Activated B cell treated with CpG ODN at 0.5 μM for 24 hours (primary cell): Measurements from ENCODE around the gene KIF13A. TPM values are rescaled to one million over a fixed set of nuclear protein-coding genes. Genes with fewer than 3 reads are reported as not detected.
"Not testable (repeated sequence)": the region's sequence is repeated elsewhere in the genome, so short reads cannot be mapped to it uniquely, and the experiment has no call there.

ENCODE experiments used
- ATAC-seq: fragments of 200-7000 bp; cut with Tn5 transposase; one replicate; pipeline ENCODE4 v1.10.0; 2021; ENCODE audit warnings: low read depth, mild to moderate bottlenecking, moderate library complexity
- CTCF ChIA-PET: fragments of 350-600 bp; sonication (Branson Sonifier 250); formaldehyde crosslinking; loops from one replicate; lab custom pipeline; 2021; ENCODE audit warnings: antibody characterized with exemption; lab: Charles Lee
- POLR2A ChIA-PET: fragments of 350-600 bp; sonication (Branson Sonifier 250); formaldehyde crosslinking; loops from one replicate; lab custom pipeline; 2021; ENCODE audit warnings: antibody characterized with exemption; lab: Charles Lee
- DNase-seq: peaks from one replicate; pipeline ENCODE4 v3.0.0; 2022
- H3K27ac Mint-ChIP-seq: one replicate; pipeline ENCODE4 v1.8.0; 2020; ENCODE audit warnings: mixed read lengths
- H3K27me3 Mint-ChIP-seq: one replicate; pipeline ENCODE4 v1.8.0; 2021; ENCODE audit warnings: mixed read lengths
- H3K36me3 Mint-ChIP-seq: one replicate; pipeline ENCODE4 v1.8.0; 2021; ENCODE audit warnings: low read depth, mixed read lengths
- H3K4me1 Mint-ChIP-seq: one replicate; pipeline ENCODE4 v1.8.0; 2021; ENCODE audit warnings: mixed read lengths
- H3K4me3 Mint-ChIP-seq: one replicate; pipeline ENCODE4 v1.8.0; 2020; ENCODE audit warnings: mild to moderate bottlenecking, mixed read lengths
- H3K9me3 Mint-ChIP-seq: one replicate; pipeline ENCODE4 v1.8.0; 2020; ENCODE audit warnings: mixed read lengths
- CTCF ChIP-seq: fragments of 200-600 bp; IDR thresholded peaks from one replicate; pipeline ENCODE4 v1.8.0; 2022; ENCODE audit warnings: antibody characterized with exemption, mild to moderate bottlenecking
- intact Hi-C: fragments of 100-400 bp; cut with micrococcal nuclease; formaldehyde crosslinking; loops from one replicate; pipeline ENCODE4 v1.15.1; 2024
- total RNA-seq: library from RNA; stranded (reverse); gene quantifications from 2 replicates; pipeline ENCODE4 v1.2.3, GENCODE V29; 2022

KIF13A gene
- total RNA-seq, 1 donor from 2014 or later = 14.1 TPM

- Mint-ChIP-seq H3K9me3 (peaks cover 2% of the 10 kb centered on the region), H3K4me3 (no peak overlapping the region), H3K36me3 (peaks cover 10% of the 10 kb centered on the region), H3K27ac (no peak overlapping the region), H3K27me3 (no peaks in the 10 kb centered on the region), H3K4me1 (peaks cover 12% of the 10 kb centered on the region)
- no peak for TF ChIP-seq CTCF
- ChIA-PET CTCF (interaction anchor here (0.7 kb wide), 1 partner anchor 97 kb away, joined by 3 read pairs; no protein-coding TSS in a partner anchor), POLR2A (interaction anchor here (0.7 kb wide), 1 partner anchor 175 kb away, joined by 3 read pairs; no protein-coding TSS in a partner anchor)
- ATAC-seq = no peak
- intact Hi-C loops = no loop called here
- no peak for DNase-seq
These were observed 97.1 kb downstream of the KIF13A start for GRCh38 chr6:17890309-17890708.

GRCh38 chr6:17889777-17890176 lies 97.7 kb downstream of the KIF13A start:
- H3K4me3 Mint-ChIP-seq, H3K9me3 Mint-ChIP-seq, ATAC-seq, DNase-seq, H3K27me3 Mint-ChIP-seq, H3K36me3 Mint-ChIP-seq, H3K27ac Mint-ChIP-seq: not testable (repeated sequence)
- H3K4me1 Mint-ChIP-seq = peaks cover 17% of the 10 kb centered on the region
- CTCF ChIA-PET = interaction anchor here (0.7 kb wide), 1 partner anchor 97 kb away, joined by 3 read pairs; no protein-coding TSS in a partner anchor
- POLR2A ChIA-PET = interaction anchor here (0.7 kb wide), 1 partner anchor 174 kb away, joined by 3 read pairs; no protein-coding TSS in a partner anchor
- intact Hi-C loops = loop anchor here (10.0 kb wide), 1 partner anchor 185 kb away; the partner anchor contains the start of gene NUP153

- ATAC-seq = no peak
- ChIA-PET POLR2A (no interaction called here), CTCF (no interaction called here)
- Mint-ChIP-seq H3K36me3 (no peaks in the 10 kb centered on the region), H3K9me3 (no peaks in the 10 kb centered on the region), H3K4me1 (peaks cover 40% of the 10 kb centered on the region), H3K27ac (no peak overlapping the region), H3K27me3 (no peaks in the 10 kb centered on the region), H3K4me3 (no peak overlapping the region)
- intact Hi-C loops = loop anchor here (10.0 kb wide), 1 partner anchor 182 kb away; the partner anchor contains the start of gene NUP153
- DNase-seq = no peak
- no peak for TF ChIP-seq CTCF
These were observed 100.5 kb downstream of the KIF13A start for GRCh38 chr6:17886891-17887290.

GRCh38 chr6:17885889-17886576 lies 101.4 kb downstream of the KIF13A start:
- no peak for ATAC-seq
- H3K27me3 Mint-ChIP-seq = no peaks in the 10 kb centered on the region
- DNase-seq = no peak
- no peaks in the 10 kb centered on the region for H3K36me3 Mint-ChIP-seq
- POLR2A ChIA-PET = interaction anchor here (1.0 kb wide), 1 partner anchor 100 kb away, joined by 3 read pairs; no protein-coding TSS in a partner anchor
- CTCF ChIA-PET = no interaction called here
- H3K4me1 Mint-ChIP-seq = peaks cover 40% of the 10 kb centered on the region
- intact Hi-C loops = loop anchor here (2.0 to 10.0 kb wide), 2 partner anchors 103 to 181 kb away; partner anchors contain the start of gene NUP153
- H3K9me3 Mint-ChIP-seq = no peaks in the 10 kb centered on the region
- TF ChIP-seq CTCF = no peak
- H3K27ac Mint-ChIP-seq = peak overlapping the region; percentile 50
- H3K4me3 Mint-ChIP-seq = no peak overlapping the region

- TF ChIP-seq CTCF = no peak
- Mint-ChIP-seq H3K27me3 (no peaks in the 10 kb centered on the region), H3K9me3 (no peaks in the 10 kb centered on the region), H3K4me3 (peak overlapping the region; percentile 78), H3K27ac (peak overlapping the region; percentile 83), H3K36me3 (no peaks in the 10 kb centered on the region), H3K4me1 (peaks cover 40% of the 10 kb centered on the region)
- ChIA-PET CTCF (no interaction called here), POLR2A (interaction anchor here (1.0 to 1.2 kb wide), 2 partner anchors 101 to 109 kb away, joined by 3 read pairs; no protein-coding TSS in a partner anchor)
- DNase-seq (no peak), ATAC-seq (peak; percentile 67)
- intact Hi-C loops = loop anchor here (1.0 to 10.0 kb wide), 3 partner anchors 104 to 272 kb away; partner anchors contain the start of gene NUP153
These were observed 102.6 kb downstream of the KIF13A start for GRCh38 chr6:17884498-17885478.
